H1 (cell line): ENCODE measurements around the gene UBA5. TPM values are rescaled to one million over a fixed set of nuclear protein-coding genes. Genes with fewer than 3 reads are reported as not detected.

Experiments used
- CTCF ChIA-PET: fragments of 300-600 bp; sonication (Branson Sonifier 250); formaldehyde crosslinking; loops from one replicate; lab custom pipeline; 2021; ENCODE audit not compliant: partially characterized antibody; lab: Charles Lee
- POLR2A ChIA-PET: fragments of 300-600 bp; sonication (Branson Sonifier 250); formaldehyde crosslinking; loops from one replicate; lab custom pipeline; 2021; ENCODE audit warnings: inconsistent platforms; ENCODE audit not compliant: partially characterized antibody; lab: Charles Lee
- DNase-seq, 2 experiments: peaks; one replicate each; pipeline versions ENCODE4 v3.0.0 to v3.0.0-alpha.2; 2010 to 2022; ENCODE audit warnings: low spot score in 2 of 2, low read depth in 1 of 2, mixed read lengths in 1 of 2
- FAIRE-seq: peaks from 2 replicates; lab custom pipeline; 2011; peaks lifted over from hg19 to GRCh38; lab: Jason Lieb, UNC
- H2AFZ ChIP-seq: 2 replicates; pipeline ENCODE4 v1.8.1; 2012; ENCODE audit warnings: low read length, inconsistent platforms
- H2AK5ac ChIP-seq: 2 replicates; pipeline ENCODE4 v1.6.1; 2013; ENCODE audit warnings: low read depth, low read length
- H2BK120ac ChIP-seq: replicated peaks from 2 replicates; pipeline ENCODE3; 2013; ENCODE audit warnings: low read depth, low read length, inconsistent platforms
- H2BK12ac ChIP-seq: 2 replicates; pipeline ENCODE4 v1.6.1; 2013; ENCODE audit warnings: low read depth, low read length
- H2BK15ac ChIP-seq: 2 replicates; pipeline ENCODE4 v1.6.1; 2013; ENCODE audit warnings: low read length
- H2BK20ac ChIP-seq: 2 replicates; pipeline ENCODE4 v1.6.1; 2013; ENCODE audit warnings: low read length
- H2BK5ac ChIP-seq: 2 replicates; pipeline ENCODE4 v1.6.1; 2013; ENCODE audit warnings: low read depth, low read length
- H3K14ac ChIP-seq: 2 replicates; pipeline ENCODE4 v1.6.1; 2013; ENCODE audit warnings: inconsistent platforms; ENCODE audit not compliant: insufficient read length
- H3K18ac ChIP-seq: 2 replicates; pipeline ENCODE4 v1.6.1; 2013; ENCODE audit warnings: low read length; ENCODE audit errors: extremely low read depth
- H3K23ac ChIP-seq: 2 replicates; pipeline ENCODE4 v1.6.1; 2013; ENCODE audit warnings: inconsistent platforms; ENCODE audit not compliant: insufficient read length
- H3K23me2 ChIP-seq: 2 replicates; pipeline ENCODE4 v1.6.1; 2013; ENCODE audit warnings: low read depth, low read length
- H3K27ac ChIP-seq: 2 replicates; pipeline ENCODE4 v1.6.1; 2011; ENCODE audit warnings: low read depth, low read length, inconsistent platforms
- H3K27me3 ChIP-seq, 4 experiments: replicated peaks in 1 of 4; 1 replicate in 1 of 4; 2 replicates in 3 of 4; pipeline versions ENCODE4 v1.6.1 to v1.8.1; 2011 to 2013; ENCODE audit warnings: low read length in 3 of 4, mild to moderate bottlenecking in 3 of 4, inconsistent platforms in 2 of 4, mixed read lengths in 2 of 4, moderate library complexity in 1 of 4; ENCODE audit not compliant: control insufficient read depth in 3 of 4, insufficient read depth in 3 of 4; ENCODE audit errors: extremely low read depth in 1 of 4
- H3K36me3 ChIP-seq, 4 experiments: 2 replicates each; pipeline versions ENCODE4 v1.6.1 to v1.8.1; 2011 to 2013; ENCODE audit warnings: mild to moderate bottlenecking in 4 of 4, low read length in 3 of 4, moderate library complexity in 2 of 4, control low read depth in 1 of 4, inconsistent platforms in 1 of 4; ENCODE audit not compliant: insufficient read depth in 4 of 4, control insufficient read depth in 2 of 4
- H3K4ac ChIP-seq: replicated peaks from 2 replicates; pipeline ENCODE3; 2013; ENCODE audit warnings: low read length, low read depth, mixed read lengths, inconsistent platforms; ENCODE audit not compliant: insufficient read length
- H3K4me1 ChIP-seq, 4 experiments: replicated peaks in 1 of 4; 1 replicate in 1 of 4; 2 replicates in 3 of 4; pipeline versions ENCODE4 v1.6.1 to v1.8.1; 2011 to 2013; ENCODE audit warnings: low read length in 3 of 4, inconsistent platforms in 2 of 4, mixed read lengths in 1 of 4; ENCODE audit not compliant: insufficient read depth in 4 of 4, control insufficient read depth in 3 of 4
- H3K4me2 ChIP-seq, 2 experiments: 2 replicates each; pipeline versions ENCODE4 v1.6.1 to v1.8.1; 2011 to 2013; ENCODE audit warnings: low read depth in 2 of 2, low read length in 2 of 2, control low read depth in 1 of 2, inconsistent platforms in 1 of 2, mild to moderate bottlenecking in 1 of 2; ENCODE audit not compliant: insufficient read depth in 1 of 2
- H3K4me3 ChIP-seq, 4 experiments: fragments of 200-600, 300-600 bp in 1 of 4; sonication (generic), shearing (Covaris generic), sonication (Bioruptor Twin) in 1 of 4; 2 replicates each; pipeline versions ENCODE4 v1.5.1 to v1.8.1; 2011 to 2016; ENCODE audit warnings: low read length in 4 of 4, low read depth in 3 of 4, control low read depth in 2 of 4, inconsistent platforms in 2 of 4, mild to moderate bottlenecking in 2 of 4, mixed read lengths in 1 of 4, moderate library complexity in 1 of 4; ENCODE audit not compliant: insufficient read depth in 2 of 4; ENCODE audit errors: extremely low read depth in 1 of 4
- H3K56ac ChIP-seq: replicated peaks from 2 replicates; pipeline ENCODE3; 2013; ENCODE audit warnings: low read depth, mild to moderate bottlenecking, mixed read lengths, low read length, inconsistent platforms; ENCODE audit not compliant: insufficient read length
- H3K79me1 ChIP-seq: 2 replicates; pipeline ENCODE4 v1.6.1; 2013; ENCODE audit warnings: low read depth, low read length, control low read depth
- H3K79me2 ChIP-seq, 2 experiments: 2 replicates each; pipeline versions ENCODE4 v1.6.1 to v1.8.1; 2012 to 2013; ENCODE audit warnings: low read length in 2 of 2, mild to moderate bottlenecking in 2 of 2, inconsistent platforms in 1 of 2; ENCODE audit not compliant: insufficient read depth in 2 of 2, control insufficient read depth in 1 of 2
- H3K9ac ChIP-seq, 4 experiments: replicated peaks in 1 of 4; 1 replicate in 1 of 4; 2 replicates in 3 of 4; pipeline versions ENCODE4 v1.6.1 to v1.8.1; 2011 to 2013; ENCODE audit warnings: low read depth in 3 of 4, low read length in 3 of 4, control low read depth in 2 of 4, mild to moderate bottlenecking in 2 of 4, moderate library complexity in 2 of 4, inconsistent platforms in 1 of 4; ENCODE audit errors: extremely low read depth in 1 of 4
- H3K9me3 ChIP-seq, 2 experiments: 2 replicates each; pipeline versions ENCODE4 v1.6.1 to v1.8.1; 2012 to 2013; ENCODE audit warnings: mild to moderate bottlenecking in 2 of 2, moderate library complexity in 2 of 2, control low read depth in 1 of 2, inconsistent platforms in 1 of 2, low read depth in 1 of 2, low read length in 1 of 2, mixed read lengths in 1 of 2; ENCODE audit not compliant: insufficient read depth in 2 of 2
- H4K20me1 ChIP-seq, 2 experiments: replicated peaks in 1 of 2; 2 replicates each; pipeline versions ENCODE3 to v1.8.1; 2011 to 2013; ENCODE audit warnings: inconsistent platforms in 2 of 2, low read length in 2 of 2, mild to moderate bottlenecking in 1 of 2; ENCODE audit not compliant: insufficient read depth in 2 of 2, control insufficient read depth in 1 of 2
- H4K5ac ChIP-seq: 2 replicates; pipeline ENCODE4 v1.6.1; 2013; ENCODE audit warnings: low read length, low read depth, mixed read lengths, inconsistent platforms; ENCODE audit not compliant: insufficient read length
- H4K8ac ChIP-seq: 2 replicates; pipeline ENCODE4 v1.8.0; 2013; ENCODE audit warnings: mild to moderate bottlenecking, moderate library complexity, low read length, inconsistent platforms; ENCODE audit not compliant: insufficient read depth; ENCODE audit errors: extremely low read depth
- H4K91ac ChIP-seq: replicated peaks from 2 replicates; pipeline ENCODE3; 2013; ENCODE audit warnings: low read length, mixed read lengths, inconsistent platforms; ENCODE audit not compliant: insufficient read length
- CEBPB ChIP-seq: IDR thresholded peaks from 2 replicates; pipeline ENCODE4 v1.6.1; 2012; ENCODE audit warnings: low read depth, low read length
- CREB1 ChIP-seq: IDR thresholded peaks from 2 replicates; pipeline ENCODE4 v1.6.1; 2012; ENCODE audit warnings: inconsistent platforms
- MAX ChIP-seq: IDR thresholded peaks from 2 replicates; pipeline ENCODE4 v1.6.1; 2012; ENCODE audit warnings: inconsistent platforms
- NRF1 ChIP-seq: IDR thresholded peaks from 2 replicates; pipeline ENCODE4 v1.6.1; 2011; ENCODE audit warnings: mild to moderate bottlenecking, low read depth, low read length, improper control_type of control experiment
- POLR2A ChIP-seq, 2 experiments: IDR thresholded peaks; 1 replicate in 1 of 2; 2 replicates in 1 of 2; pipeline ENCODE4 v1.6.1; 2011; ENCODE audit warnings: low read depth in 2 of 2, low read length in 2 of 2, mild to moderate bottlenecking in 2 of 2; ENCODE audit errors: control extremely low read depth in 1 of 2
- RNF2 ChIP-seq: fragments of 200-900, 300-1000 bp; sonication (generic); IDR thresholded peaks from 2 replicates; pipeline ENCODE4 v1.7.1; 2016; ENCODE audit warnings: borderline replicate concordance, low read depth, mild to moderate bottlenecking, antibody characterized with exemption, low read length; ENCODE audit not compliant: poor library complexity, severe bottlenecking; ENCODE audit errors: missing control alignments
- SAP30 ChIP-seq: fragments of 300-600 bp; sonication (generic); IDR thresholded peaks from 2 replicates; pipeline ENCODE4 v1.7.1; 2012; ENCODE audit warnings: low read length, moderate library complexity, mild to moderate bottlenecking, inconsistent platforms; ENCODE audit not compliant: insufficient read depth, insufficient replicate concordance
- SIN3A ChIP-seq, 2 experiments: IDR thresholded peaks in 1 of 2; conservative IDR thresholded peaks in 1 of 2; 2 replicates each; pipeline ENCODE4 v1.6.1; 2011 to 2012; ENCODE audit warnings: low read length in 2 of 2, improper control_type of control experiment in 1 of 2, low read depth in 1 of 2, mild to moderate bottlenecking in 1 of 2
- SIX5 ChIP-seq: IDR thresholded peaks from 2 replicates; pipeline ENCODE4 v1.6.1; 2011; ENCODE audit warnings: mild to moderate bottlenecking, low read depth, low read length
- SP2 ChIP-seq: IDR thresholded peaks from 2 replicates; pipeline ENCODE4 v1.6.1; 2012; ENCODE audit warnings: mild to moderate bottlenecking, low read length, inconsistent platforms
- TAF1 ChIP-seq: IDR thresholded peaks from 2 replicates; pipeline ENCODE4 v1.6.1; 2011; ENCODE audit warnings: mild to moderate bottlenecking, low read depth, low read length
- TBP ChIP-seq: IDR thresholded peaks from 2 replicates; pipeline ENCODE4 v1.6.1; 2011; ENCODE audit warnings: low read depth, low read length, improper control_type of control experiment
- USF2 ChIP-seq: IDR thresholded peaks from 2 replicates; pipeline ENCODE4 v1.6.1; 2011; ENCODE audit warnings: low read length, improper control_type of control experiment
- WGBS, 2 experiments: shearing (Covaris generic) in 1 of 2; methylation state at CpG; one replicate each; pipeline versions ENCODE4 v1.1.6 to v1.1.7; 2013 to 2015; ENCODE audit warnings: low lambda C conversion rate in 2 of 2, mixed read lengths in 2 of 2, inconsistent platforms in 1 of 2, low coverage in 1 of 2, missing lambda C conversion rate in 1 of 2; ENCODE audit not compliant: insufficient replicate concordance in 2 of 2, insufficient coverage in 1 of 2, insufficient read length in 1 of 2; ENCODE audit errors: extremely low coverage in 1 of 2, missing lambda C conversion rate in 1 of 2; 5-methylcytosine and 5-hydroxymethylcytosine counted together
- polyA plus RNA-seq, 7 experiments: library from polyadenylated mRNA; depleted of rRNA in 3 of 7; stranded (reverse) in 5 of 7; unstranded in 2 of 7; fragments of >200 nt in 5 of 7; fragments of 200-250 nt in 2 of 7; gene quantifications; 1 replicate in 5 of 7; 2 replicates in 1 of 7; 4 replicates in 1 of 7; pipeline versions ENCODE4 v1.2.1 to v1.2.3, GENCODE V29; 2011 to 2013; ENCODE audit warnings: missing spikeins in 2 of 7, mixed read lengths in 2 of 7
- total RNA-seq: library from RNA; stranded (reverse); fragmentation: NEBNext Ultra II Directional; extraction: Animal tissue kit (Norgen Biotek cat#: 25700); gene quantifications from 2 replicates; pipeline ENCODE4 v1.2.1, GENCODE V29; 2021

Gene UBA5
- total and polyA plus RNA-seq, 2 of the 8 experiments (the other 6 are each of a cell fraction or from before 2014, with no cell fraction given) = 11.0 to 28.0 TPM

- no peak overlapping the region for H4K8ac ChIP-seq
- no peak overlapping the region for H3K9ac ChIP-seq
- no peaks in the 10 kb centered on the region for H3K27me3 ChIP-seq
- no peak overlapping the region for H2BK120ac ChIP-seq
- FAIRE-seq (no peak), DNase-seq (no peak)
- H4K5ac ChIP-seq = no peak overlapping the region
- peaks cover 3% of the 10 kb centered on the region; the same call in 1 of the 2 replicates for H3K23me2 ChIP-seq
- H4K91ac ChIP-seq = no peak overlapping the region
- H3K56ac ChIP-seq = no peak overlapping the region
- H3K27ac ChIP-seq = no peak overlapping the region
- H3K4ac ChIP-seq = no peak overlapping the region
- POLR2A ChIA-PET = no interaction called here
- WGBS, 2 experiments = 73% methylated on average over 3 of the region's 3 CpGs; no CpG with 5 or more reads in 1 of the 2 experiments
- CTCF ChIA-PET = no interaction called here
- H3K4me1 ChIP-seq = no peaks in the 10 kb centered on the region
- H2AK5ac ChIP-seq = no peak overlapping the region
- H3K79me2 ChIP-seq = peaks cover 4 to 29% of the 10 kb centered on the region in 2 experiments; a peak in 3 of 4 replicates
- no peak overlapping the region for H3K4me3 ChIP-seq
- no peak overlapping the region for H3K23ac ChIP-seq
- no peaks in the 10 kb centered on the region for H3K9me3 ChIP-seq
- H3K18ac ChIP-seq = no peak overlapping the region
- H2BK15ac ChIP-seq = no peak overlapping the region
- H2BK12ac ChIP-seq = no peak overlapping the region
- no peak overlapping the region for H3K14ac ChIP-seq
- H2BK5ac ChIP-seq = no peak overlapping the region
- peaks cover 0 to 19% (median 2%) of the 10 kb centered on the region in 4 experiments; a peak in 2 of 8 replicates for H3K36me3 ChIP-seq
- no peak overlapping the region for H2BK20ac ChIP-seq
- H2AFZ ChIP-seq = no peak overlapping the region
- H3K4me2 ChIP-seq = no peak overlapping the region
- H4K20me1 ChIP-seq = no peaks in the 10 kb centered on the region
- H3K79me1 ChIP-seq = no peaks in the 10 kb centered on the region
- no peak for TF ChIP-seq POLR2A (IDR thresholded peaks at IDR 0.05; ENCODE audit: control extremely low read depth in 1 of 2, low read depth in 2 of 2, low read length in 2 of 2)
- no peak for TF ChIP-seq NRF1
- no peak for TF ChIP-seq TBP
- TF ChIP-seq MAX = no peak
- no peak for TF ChIP-seq USF2
- no peak for TF ChIP-seq TAF1
- no peak for TF ChIP-seq SIN3A (conservative IDR thresholded peaks at IDR 0.05 in 1 of 2, IDR thresholded peaks at IDR 0.05 in 1 of 2; ENCODE audit: low read depth in 1 of 2, low read length in 2 of 2)
- TF ChIP-seq CREB1 = no peak
- no peak for TF ChIP-seq CEBPB
- no peak for TF ChIP-seq SIX5
- TF ChIP-seq SAP30 = no peak
- no peak for TF ChIP-seq SP2
- TF ChIP-seq RNF2 = no peak
These were observed 5.2 kb downstream of the UBA5 start for GRCh38 chr3:132665230-132665745.
